Heart left ventricle (tissue), 13 donors: Measurements from ENCODE around the gene MS4A8.
"Not testable (repeated sequence)": the region's sequence is repeated elsewhere in the genome, so short reads cannot be mapped to it uniquely, and the experiment has no call there.

Experiments
- POLR2A ChIP-seq, 2 donors: fragments of 450-650 bp; IDR thresholded peaks; one replicate each; pipeline ENCODE4 v1.6.1; 2017; ENCODE audit warnings: antibody characterized with exemption in 2 of 2, mild to moderate bottlenecking in 2 of 2, moderate library complexity in 2 of 2
- TF ChIP-seq, protein P1 (sequence below), 12 donors: fragments of 200-600 bp; sonication (generic) in 4 of 12; IDR thresholded peaks; one replicate each; pipeline versions ENCODE4 v1.5.0 to v1.8.0; 2018 to 2022; ENCODE audit warnings: antibody characterized with exemption in 12 of 12, mild to moderate bottlenecking in 5 of 12
- donor health status: ischemic (EF 13 %, LVEDD 7.1; RV severe dilation, severe dysfunction).
- donor health status: DM: no; HTN: yes; CAD: no.
- donor health status: DM: no; HTN: no; CAD: no.
- donor health status: ischemic (EF 25% LVEDD 6.9; RV normal size, moderate dysfunction).
- donor health status: ischemic (EF 25% LVEDD 5.7; RV mildly dilated, moderate dysfunction).
- donor health status: ischemic (EF 35%, LVEDD 5.7; RV mildly dilated, moderate dysfunction).
- donor health status: nonischemic (EF 11% LVEDD 7.7; RV severe dilation, severe dysfunction).
- donor health status: DM: yes; HTN: yes; CAD: no.
- donor health status: PGD.
- donor health status: ischemic (EF 29% LVEDD 5.4; RV normal size, mild dysfunction).
- donor health status: nonischemic (EF 23%, LVEDD 6.1; RV moderate dilation, normal function).

DNA sequence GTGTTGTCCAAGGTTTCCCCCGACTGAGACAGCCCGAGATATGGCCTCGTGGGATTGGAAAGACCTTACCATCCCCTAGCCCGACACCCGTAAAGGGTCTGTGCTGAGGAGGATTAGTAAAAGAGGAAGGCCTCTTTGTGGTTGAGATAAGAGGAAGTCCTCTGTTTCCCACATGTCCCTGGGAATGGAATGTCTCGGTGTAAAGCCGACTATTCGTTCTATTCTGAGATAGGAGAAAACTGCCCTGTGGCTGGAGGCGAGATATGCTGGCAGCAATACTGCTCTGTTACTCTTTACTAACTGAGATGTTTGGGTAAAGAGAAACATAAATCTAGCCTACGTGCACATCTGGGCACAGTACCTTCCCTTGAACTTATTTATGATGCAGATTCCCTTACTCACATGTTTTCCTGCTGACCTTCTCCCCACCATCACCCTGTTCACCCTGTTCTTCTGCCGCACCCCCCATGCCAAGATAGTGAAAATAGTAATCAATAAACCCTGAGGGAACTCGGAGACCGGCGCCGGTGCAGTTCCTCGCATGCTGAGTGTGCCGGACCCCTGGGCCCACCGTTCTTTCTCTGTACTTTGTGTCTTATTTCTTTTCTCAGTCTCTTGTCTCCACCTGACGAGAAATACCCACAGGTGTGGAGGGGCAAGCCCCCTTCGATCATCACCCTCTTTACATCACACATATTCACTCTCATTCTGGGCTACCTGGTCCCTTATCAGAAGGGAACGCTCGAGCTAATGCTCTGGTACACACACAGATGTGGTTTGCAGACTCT is 60.2 kb downstream of the MS4A8 start:
- TF ChIP-seq, protein P1, sequence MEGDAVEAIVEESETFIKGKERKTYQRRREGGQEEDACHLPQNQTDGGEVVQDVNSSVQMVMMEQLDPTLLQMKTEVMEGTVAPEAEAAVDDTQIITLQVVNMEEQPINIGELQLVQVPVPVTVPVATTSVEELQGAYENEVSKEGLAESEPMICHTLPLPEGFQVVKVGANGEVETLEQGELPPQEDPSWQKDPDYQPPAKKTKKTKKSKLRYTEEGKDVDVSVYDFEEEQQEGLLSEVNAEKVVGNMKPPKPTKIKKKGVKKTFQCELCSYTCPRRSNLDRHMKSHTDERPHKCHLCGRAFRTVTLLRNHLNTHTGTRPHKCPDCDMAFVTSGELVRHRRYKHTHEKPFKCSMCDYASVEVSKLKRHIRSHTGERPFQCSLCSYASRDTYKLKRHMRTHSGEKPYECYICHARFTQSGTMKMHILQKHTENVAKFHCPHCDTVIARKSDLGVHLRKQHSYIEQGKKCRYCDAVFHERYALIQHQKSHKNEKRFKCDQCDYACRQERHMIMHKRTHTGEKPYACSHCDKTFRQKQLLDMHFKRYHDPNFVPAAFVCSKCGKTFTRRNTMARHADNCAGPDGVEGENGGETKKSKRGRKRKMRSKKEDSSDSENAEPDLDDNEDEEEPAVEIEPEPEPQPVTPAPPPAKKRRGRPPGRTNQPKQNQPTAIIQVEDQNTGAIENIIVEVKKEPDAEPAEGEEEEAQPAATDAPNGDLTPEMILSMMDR (IDR thresholded peaks at IDR 0.05): not testable (repeated sequence)
- not testable (repeated sequence) for TF ChIP-seq POLR2A (IDR thresholded peaks at IDR 0.05)
